LoVo (cell line): ENCODE measurements around the gene PEX5.

Experiments used
- DNase-seq: peaks from one replicate; pipeline ENCODE4 v3.0.0-alpha.2; 2016; ENCODE audit warnings: low spot score

The PEX5 gene

DNA sequence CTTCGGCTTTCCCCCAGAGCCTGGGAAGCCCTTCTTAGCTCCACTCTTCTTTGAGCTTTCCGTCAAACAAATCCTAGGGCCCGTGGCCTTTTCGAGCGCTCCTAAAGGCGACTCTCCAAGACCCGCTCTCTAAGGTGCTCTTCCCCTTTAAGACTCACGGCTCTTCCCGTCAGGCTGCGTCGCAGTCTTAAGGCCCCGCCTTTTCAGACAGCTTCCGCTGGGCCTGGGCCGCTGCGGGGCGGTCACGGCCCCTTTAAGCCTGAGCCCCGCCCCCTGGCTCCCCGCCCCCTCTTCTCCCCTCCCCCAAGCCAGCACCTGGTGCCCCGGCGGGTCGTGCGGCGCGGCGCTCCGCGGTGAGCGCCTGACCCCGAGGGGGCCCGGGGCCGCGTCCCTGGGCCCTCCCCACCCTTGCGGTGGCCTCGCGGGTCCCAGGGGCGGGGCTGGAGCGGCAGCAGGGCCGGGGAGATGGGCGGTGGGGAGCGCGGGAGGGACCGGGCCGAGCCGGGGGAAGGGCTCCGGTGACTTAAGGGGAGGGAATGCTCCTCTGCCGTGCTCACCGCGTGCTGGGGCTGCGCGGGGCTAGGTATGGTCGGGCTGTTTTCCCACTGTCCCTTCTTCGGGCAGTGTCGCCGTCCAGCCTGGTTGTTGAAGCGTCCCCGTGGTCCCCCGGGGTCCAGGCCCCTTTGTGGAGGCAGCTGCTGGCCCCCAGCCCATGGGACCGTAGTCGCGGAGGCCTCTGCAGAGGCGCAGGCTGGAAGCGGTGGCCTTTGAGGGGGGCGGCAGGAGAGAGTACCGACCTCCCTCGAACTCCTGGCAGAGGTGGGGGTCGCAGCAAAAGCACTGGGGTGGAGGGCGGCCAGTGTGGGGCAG is at the start of gene PEX5:
Gene PEX5 (plus strand): TSS at position 289 of the 870 bp plus-strand sequence. CDS start 692 bp downstream, outside the sequence.
- DNase-seq = peak; percentile 97

DNA sequence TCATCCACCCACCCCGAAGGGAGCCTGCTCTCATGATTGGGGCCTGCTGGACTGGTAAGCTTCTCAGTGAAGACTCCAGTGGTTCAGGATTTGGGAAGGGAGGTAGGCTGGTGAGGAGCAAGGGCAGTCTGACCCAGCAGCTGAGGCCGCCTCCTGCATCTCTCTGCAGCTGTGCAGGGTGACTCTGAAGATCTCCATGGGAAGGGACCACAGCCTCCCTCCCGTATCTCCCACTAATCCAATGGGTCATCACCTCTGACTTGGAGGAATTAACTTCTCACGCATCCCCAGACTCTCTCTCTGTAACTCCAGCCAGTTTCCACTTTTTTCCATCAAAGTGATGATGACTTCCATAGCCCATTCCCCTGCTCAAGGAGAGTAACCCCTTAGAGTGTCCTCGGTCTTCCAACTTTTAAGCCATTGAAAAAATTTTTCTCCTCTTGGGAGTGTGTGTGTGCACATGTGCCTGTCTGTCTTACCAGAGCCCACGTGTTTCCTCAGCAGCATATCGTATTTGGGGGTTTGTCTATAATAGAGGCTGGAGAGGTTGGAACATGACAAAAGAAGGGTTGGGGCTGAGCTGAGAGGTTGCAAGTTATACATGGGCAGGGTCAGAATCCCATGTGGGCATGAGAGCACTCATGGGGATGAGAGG is 48.0 kb upstream of the PEX5 start:
- DNase-seq = no peak

DNA sequence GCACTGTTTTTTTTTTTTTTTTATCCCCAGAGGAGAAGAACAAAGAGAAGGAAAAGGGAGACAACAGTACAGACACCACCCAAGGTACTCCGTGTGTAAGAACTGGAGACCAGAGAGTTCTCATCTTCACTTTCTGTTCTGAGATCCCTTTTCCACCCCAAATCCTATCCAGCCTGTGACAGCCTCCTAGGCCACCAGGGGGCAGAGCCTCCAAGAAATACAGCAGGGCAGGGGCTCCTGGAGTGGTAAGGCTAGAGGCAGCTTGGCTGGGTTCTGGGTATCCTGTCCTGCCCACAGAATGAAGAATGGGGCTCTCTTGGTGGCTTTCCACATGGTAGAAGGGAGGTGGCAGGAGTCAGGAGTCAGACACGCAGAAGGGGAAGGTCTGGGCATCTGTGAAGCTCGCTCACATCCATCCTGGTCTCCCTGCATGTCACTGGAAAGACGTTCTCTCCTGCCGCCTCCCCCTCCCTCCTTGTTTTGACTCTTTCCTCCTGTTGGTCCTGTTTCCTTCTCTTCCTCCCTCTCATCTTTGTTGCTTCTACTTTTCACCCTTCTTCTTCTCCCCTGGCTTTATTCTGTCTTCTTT is 47.3 kb upstream of the PEX5 start:
- DNase-seq = peak; percentile 12

DNA sequence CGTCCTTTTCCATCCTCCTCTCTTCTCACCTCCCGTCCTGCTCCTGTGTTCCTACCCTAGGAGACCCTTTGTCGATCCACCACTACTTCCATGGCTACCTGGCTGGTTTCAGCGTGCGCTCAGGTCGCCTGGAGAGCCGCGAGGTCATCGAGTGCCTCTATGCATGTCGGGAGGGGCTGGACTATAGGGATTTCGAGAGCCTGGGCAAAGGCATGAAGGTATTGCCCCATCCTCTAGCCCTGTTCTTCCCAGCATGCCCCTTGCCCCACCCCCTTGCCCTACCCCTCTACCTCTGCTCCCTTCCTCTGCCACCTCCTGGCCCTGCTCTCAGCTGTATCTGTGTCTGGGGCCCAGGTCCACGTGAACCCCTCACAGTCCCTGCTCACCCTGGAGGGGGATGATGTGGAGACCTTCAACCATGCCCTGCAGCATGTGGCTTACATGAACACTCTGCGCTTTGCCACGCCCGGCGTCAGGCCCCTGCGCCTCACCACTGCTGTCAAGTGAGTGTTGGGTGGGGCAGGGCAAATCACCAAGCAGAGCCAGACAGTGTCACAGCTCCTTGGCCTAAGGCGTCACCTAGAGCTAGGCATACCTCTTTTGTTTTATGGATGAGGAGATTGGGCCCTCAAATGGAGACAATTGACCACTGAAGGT is 46.5 kb upstream of the PEX5 start:
- DNase-seq = no peak

DNA sequence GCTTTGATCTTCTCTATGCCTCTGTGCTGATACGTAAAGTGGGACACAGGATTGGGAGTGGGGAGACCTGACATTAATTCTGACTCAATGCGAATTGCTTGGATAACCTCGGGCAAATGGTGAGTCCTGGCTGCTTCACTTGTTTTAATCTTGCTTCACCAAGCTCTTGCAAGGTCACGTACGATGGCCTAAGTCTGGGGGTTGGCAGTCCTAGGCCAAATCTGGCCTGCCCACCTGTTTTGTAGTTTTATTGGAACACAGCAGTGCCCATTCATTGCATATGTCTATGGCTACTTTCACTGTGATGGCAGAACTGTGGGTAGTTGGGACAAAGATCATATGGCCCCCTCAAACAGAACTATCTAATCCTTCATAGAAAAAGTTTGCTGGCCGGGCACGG is 45.9 kb upstream of the PEX5 start:
- no peak for DNase-seq

DNA sequence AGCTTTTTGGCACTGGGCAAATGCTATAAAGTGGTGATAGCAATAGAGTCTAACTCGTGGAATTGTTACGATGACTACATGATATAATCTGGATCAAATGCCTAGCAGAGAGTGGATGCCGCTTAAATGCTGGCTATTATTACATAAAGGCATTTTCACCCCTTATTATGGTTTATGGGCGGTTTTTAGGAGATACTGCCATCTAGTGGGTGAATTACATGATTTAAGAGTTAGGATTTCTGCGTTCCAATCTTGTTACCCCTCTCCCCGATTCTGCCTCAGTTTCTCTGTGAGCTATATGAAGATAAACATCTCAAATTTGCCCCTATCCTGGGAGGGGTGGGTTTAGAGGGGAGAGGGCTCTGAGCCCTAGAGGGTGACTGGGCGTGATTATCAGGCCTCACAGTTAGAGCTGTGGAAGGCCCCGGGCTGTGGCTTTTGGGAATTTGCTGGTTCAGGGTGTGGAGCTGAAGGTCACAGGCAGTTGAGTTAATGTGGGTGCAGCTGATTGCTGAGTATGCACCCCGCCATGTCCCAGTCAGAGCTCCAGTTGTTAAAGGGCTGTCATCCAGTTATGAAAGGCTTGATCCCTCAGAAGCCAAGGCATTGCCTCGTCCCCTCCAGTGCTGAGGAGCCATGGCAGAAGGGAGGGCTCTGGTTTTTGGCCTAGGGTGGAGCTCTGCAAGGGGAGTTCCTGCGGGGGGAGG is 44.9 kb upstream of the PEX5 start:
- DNase-seq = peak; percentile 37

DNA sequence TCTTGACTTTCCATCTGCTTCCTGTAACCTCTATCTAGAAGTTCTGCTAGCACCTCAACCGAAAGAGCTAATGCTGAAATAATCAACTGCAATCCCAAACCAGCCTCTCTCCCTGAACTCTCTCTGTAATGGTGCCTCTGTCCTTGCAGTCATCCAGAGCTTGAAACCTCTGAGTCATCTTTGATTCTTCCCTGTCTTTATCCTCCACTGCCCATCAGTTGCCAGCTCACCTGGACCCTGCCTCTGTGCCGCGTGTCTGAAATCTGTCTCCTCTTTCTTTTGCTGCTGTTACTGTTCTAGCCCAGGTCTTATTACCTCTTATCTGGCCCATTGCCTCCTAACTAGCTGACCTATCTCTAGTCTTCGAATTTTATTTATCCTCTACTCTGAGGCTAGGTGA is 43.8 kb upstream of the PEX5 start:
- no peak for DNase-seq

DNA sequence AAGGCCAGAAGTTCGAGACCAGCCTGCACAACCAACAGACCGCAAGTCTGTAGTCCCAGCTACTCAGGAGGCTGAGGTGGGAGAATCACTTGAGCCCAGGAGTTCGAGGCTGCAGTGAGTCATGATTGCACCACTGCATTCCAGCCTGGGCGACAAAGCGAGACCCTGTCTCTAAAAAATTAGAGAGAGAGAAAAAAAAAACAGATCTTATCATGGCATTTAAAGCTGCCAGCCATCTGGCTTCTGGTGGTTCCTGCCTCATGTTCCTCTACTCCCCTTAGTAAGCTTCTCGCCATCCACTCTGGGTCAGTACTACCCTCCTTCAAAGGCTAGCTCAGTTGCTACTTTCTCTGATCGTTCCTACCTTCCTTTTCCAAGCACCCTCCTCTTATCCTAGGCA is 43.3 kb upstream of the PEX5 start:
- DNase-seq = no peak

DNA sequence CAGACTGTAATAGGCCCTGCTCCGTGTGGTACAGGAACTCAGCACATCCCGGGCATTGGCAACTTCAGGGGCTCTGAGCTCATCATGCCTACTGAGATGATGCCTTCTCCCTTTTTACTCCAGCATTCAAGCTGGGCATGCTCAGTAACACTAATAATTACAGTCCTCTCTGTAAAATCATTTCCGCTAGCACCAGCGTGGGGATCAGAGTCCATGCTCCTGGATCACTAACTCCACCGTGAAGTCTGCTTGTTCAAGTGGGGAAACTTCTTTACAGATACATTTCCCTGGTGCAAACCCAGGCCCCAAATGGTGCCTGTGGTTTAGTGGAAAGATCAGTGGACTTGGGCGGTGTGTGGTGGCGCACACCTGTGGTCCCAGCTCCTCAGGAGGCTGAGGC is 42.6 kb upstream of the PEX5 start:
- no peak for DNase-seq

DNA sequence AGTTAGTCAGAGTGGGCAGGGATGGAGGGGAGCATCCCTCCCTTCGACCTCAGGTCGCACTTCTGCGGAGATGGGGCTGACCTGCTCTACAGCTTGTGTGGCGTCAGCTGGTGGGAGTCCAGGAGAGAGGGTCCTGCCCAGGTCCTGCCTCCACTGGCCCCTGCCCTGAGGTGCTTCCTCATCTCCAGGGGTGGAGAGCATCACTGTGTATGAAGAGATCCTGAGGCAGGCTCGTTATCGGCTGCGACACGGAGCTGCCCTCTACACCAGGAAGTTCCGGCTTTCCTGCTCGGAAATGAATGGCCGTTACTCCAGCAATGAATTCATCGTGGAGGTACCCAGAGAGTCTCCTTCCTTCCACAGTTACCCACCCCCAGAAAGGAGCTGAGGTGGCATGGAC is 39.1 kb upstream of the PEX5 start:
- no peak for DNase-seq

DNA sequence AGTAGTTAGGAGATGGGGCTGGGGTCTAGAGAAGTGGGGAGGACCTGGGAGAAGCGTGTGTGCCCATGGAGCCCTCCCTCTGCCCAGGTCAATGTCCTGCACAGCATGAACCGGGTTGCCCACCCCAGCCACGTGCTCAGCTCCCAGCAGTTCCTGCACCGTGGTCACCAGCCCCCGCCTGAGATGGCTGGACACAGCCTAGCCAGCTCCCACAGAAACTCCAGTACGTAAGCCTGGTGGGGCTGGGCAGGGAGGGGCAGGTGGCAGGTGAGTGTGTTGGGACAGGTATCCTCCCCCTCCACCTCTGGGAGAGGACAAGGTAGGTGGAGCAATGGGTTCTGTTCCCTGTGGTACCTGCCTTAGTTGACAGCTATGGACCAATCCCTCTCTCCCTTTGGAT is 38.6 kb upstream of the PEX5 start:
- DNase-seq = no peak

DNA sequence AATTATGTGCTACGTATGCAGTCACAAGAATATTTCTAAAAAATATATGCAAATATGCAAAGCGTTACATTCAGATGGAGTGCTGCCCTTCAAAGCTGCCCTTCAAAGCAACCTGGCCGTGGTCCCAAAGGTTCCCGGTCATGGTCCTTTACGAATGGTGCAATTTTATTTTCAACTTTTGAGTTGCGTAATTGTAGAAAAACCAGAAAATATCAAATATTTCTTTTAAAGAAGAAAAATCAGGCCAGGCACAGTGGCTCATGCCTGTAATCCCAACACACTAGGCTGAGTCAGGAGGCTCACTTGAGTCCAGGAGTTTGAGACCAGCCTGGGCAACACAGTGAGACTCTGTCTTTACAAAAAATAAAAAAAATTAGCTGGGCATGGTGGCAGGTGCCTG is 38.0 kb upstream of the PEX5 start:
- no peak for DNase-seq

DNA sequence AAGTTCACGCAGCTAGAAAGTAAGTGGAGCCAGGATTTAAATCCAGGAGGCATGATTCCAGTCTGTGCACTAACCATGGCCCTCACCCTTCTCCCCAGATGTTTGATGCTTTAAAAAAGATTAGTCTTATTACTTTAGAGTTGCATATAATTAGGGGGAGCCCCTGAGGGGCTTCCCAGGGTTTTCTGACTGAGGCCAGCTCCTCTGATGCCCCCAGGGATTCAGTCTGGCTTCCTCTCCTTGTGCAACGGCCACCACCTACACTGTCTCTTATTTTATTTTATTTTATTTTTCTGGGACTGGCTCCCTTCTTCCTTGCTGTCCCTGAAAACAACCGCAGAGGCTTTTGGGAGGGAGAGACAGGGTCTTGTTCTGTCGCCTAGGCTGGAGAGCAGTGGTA is 36.7 kb upstream of the PEX5 start:
- DNase-seq = no peak

DNA sequence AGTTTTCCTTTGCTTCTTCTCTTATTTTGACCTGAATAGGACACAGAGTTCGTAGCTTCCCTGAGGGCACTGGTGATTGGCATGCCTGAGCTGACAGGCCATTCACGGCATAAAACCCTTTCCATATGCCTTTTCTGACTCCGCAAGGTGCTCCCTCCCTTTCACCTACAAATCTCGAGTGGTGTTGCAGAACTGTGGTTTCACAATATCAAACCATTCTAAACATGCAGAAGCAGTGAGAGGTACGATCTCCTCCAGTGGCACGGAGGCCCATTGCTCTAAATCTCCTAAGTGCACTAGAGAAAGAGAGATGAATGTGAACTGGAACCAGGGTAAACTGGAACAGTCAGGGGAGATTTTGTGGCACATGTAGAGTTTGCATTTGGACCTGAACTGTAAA is 35.4 kb upstream of the PEX5 start:
- DNase-seq = no peak

DNA sequence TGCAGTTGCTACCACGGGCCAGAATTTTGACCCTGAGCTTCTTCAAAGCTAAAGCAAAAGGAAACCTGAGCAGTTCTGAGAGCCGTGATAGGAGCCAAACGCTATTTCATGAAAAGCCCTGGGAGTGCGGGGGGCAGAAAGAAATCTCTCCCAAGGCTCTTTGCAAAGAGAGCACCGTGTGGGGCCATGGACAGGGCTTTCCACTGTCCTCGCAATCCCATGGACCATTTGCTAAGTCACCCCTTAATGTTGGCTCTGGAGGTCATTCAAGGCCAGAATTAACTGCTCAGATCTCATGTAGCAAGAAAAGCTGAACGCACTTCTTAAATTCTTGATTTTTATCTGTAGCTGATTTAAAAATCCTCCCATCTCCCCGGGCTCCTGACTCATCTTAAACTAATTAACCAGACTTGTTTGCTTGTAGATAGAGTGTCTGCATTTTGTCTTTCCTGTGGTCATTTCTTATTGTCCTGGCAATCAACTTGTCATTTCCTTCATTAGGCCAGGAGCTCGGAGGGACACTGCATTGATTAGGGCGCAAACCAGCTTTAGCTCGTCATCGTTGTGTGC is 34.5 kb upstream of the PEX5 start:
- DNase-seq = no peak

DNA sequence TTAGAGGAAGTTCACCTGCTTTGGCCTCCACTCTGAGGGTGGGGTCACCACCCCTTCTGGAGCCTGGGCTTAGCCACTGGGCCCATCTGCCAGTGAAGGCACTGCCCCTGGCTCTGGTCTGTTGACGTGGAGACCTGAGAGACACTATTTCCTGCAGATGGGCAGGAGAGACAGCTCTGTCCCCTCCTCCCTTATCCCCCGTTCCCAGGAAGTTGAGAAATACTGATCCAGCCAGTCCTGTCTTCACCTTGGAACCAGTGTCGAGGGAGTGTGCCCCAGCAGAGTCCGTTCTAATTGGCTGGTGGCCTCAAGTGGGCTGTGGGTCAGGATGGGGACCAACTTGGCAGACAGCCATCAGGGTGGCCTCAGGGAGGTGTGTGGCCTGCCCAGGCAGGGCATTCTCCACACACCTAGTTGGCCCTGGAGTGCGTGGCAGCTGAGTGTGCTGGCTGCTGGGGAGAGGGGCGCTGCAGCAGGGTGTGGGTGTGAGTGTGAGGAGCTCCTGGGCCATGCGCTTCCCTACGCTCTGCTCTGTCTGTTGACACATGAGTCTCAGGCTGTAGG is 33.9 kb upstream of the PEX5 start:
- DNase-seq = no peak

DNA sequence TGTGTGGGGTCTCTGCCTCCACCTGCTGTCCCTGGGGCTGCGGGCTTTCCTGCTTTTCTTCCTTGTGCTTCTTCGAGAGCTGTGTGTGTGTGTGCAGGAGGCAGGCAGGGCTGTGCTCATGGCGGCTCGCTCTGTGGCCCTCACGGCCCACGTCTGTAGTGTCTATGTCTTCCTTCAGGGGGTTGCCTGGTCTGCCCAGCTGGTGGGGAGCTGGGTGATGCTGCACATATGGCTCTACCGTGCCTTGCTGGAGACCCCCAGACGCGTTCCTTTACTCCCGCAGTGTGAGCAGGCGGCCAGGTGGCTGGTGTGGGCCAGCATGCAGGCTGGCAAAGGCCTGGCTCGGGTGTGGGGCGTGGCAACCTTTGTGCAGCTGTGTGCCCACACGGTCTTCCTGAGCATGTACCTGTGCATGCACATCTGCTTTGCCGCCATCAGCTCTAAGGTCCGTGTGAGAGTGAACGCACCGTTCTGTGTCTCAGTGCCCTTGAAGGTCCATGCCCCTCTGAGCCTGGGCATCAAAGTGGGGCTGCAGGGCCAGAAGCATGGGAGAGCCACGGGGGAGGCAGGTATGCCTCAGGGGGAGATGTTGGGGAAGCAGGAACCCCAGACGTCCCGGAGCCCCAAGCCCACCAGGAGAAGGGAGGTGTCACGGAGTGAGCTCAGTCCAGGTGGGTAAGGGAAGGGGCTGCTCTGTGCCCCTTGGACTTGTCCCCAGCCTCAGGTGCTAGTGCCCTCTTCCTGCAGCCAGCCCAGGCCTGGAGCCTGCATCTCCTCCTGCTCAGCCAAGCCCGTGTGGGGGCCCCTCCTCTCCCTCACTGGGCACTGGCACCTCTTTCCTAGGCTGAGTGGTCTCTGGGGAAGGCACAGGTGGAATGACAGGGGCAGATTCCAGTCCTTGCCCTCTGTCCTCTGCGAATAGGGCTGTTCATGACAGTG is 33.0 kb upstream of the PEX5 start:
- DNase-seq = no peak

DNA sequence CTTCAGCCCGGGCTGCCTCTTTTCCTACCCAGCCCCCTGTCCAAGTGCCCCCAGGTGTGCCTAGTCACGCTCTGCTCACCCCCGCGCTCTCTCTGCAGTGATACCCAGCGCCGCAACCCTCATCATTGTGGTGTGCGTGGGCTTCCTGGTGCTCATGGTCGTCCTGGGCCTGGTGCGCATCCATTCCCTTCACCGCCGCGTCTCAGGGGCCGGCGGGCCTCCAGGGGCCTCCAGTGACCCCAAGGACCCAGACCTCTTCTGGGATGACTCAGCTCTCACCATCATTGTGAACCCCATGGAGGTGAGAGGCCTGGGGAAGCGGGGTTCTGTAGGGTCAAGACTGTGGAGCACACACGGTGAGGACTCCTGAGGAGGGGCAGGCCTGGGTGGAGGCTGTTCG is 32.1 kb upstream of the PEX5 start:
- DNase-seq = no peak

DNA sequence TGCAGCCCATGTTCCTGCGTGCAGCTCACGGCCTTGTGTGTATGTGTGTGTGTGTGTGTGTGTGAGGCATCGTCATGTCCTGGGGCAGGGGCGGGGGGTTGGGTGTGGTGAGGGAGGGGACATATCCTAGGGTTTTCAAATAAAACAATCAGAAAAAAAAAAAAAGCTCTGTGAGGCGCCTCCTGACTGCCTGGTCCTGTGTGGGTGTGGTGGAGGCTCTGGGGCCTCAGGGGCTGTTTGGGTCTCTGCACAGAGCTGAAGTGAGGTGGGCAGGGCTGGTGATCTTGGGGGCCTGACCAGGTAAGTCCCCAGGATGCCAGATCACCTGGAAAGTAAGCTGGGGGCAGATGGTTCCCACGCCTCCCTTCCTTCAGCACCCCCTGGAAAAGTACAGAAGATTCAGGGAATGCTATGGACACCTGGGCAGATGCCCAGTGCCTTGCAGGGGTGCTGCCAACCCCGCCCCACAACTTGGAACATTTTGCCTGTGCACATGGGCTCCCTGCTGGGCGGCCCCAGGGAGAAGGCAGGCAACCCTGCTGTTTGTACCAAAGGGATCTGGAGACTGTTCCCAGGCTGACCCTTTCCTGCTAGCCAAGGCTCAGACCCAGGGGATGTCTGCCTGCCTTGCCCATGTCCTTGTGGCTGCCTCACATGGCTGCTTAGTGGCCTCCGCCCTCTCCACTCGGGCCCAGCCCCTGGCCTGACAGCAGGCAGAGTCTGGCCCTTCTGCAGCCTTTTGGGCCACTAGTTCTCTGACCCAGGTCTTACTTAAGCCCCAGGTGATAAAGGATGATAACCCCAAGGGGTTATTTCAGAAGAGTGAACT is 30.5 kb upstream of the PEX5 start:
- DNase-seq = no peak
